Esophagus muscularis mucosa (tissue), 4 donors: ENCODE data around the gene PSMD9.

Experiments used
- CTCF ChIP-seq, 3 experiments: fragments of 200-600 bp in 2 of 3; fragments of 450-650 bp in 1 of 3; sonication (generic) in 2 of 3; IDR thresholded peaks; one replicate each; pipeline ENCODE4 v1.5.1; 2017 to 2019; ENCODE audit warnings: antibody characterized with exemption in 3 of 3, mild to moderate bottlenecking in 2 of 3, moderate library complexity in 1 of 3
- EP300 ChIP-seq: sonication (generic); formaldehyde crosslinking; IDR thresholded peaks from one replicate; pipeline ENCODE4 v1.6.1; 2017; ENCODE audit warnings: antibody characterized with exemption
- POLR2A ChIP-seq: fragments of 450-650 bp; IDR thresholded peaks from one replicate; pipeline ENCODE4 v1.6.1; 2017; ENCODE audit warnings: antibody characterized with exemption, moderate library complexity, mild to moderate bottlenecking, low read depth
- POLR2AphosphoS5 ChIP-seq, 2 donors: sonication (generic); formaldehyde crosslinking; IDR thresholded peaks; one replicate each; pipeline ENCODE4 v1.6.1; 2017; ENCODE audit warnings: antibody characterized with exemption in 2 of 2

GRCh38 chr12:121966959-121967358, 78.4 kb downstream of the PSMD9 start:
- TF ChIP-seq CTCF (IDR thresholded peaks at IDR 0.05) (no peak), POLR2AphosphoS5 (IDR thresholded peaks at IDR 0.05) (peak in 1 of 2 donors; percentile 55), POLR2A (no peak), EP300 (no peak)
